AG09309 (cell line): ENCODE data around the gene UBE2D4.

Source experiments
- DNase-seq: peaks from one replicate; pipeline ENCODE4 v3.0.0-alpha.2; 2010; ENCODE audit warnings: low read depth
- H3K4me3 ChIP-seq: 2 replicates; pipeline ENCODE4 v1.5.1; 2011; ENCODE audit warnings: mild to moderate bottlenecking, low read depth, low read length, moderate library complexity; ENCODE audit not compliant: control insufficient read depth
- TF ChIP-seq, protein P1 (sequence below): IDR thresholded peaks from 2 replicates; pipeline ENCODE4 v1.5.1; 2011; ENCODE audit warnings: mild to moderate bottlenecking, low read depth, low read length, inconsistent platforms; ENCODE audit not compliant: insufficient read depth, control insufficient read depth; ENCODE audit errors: missing control alignments

UBE2D4 gene

DNA sequence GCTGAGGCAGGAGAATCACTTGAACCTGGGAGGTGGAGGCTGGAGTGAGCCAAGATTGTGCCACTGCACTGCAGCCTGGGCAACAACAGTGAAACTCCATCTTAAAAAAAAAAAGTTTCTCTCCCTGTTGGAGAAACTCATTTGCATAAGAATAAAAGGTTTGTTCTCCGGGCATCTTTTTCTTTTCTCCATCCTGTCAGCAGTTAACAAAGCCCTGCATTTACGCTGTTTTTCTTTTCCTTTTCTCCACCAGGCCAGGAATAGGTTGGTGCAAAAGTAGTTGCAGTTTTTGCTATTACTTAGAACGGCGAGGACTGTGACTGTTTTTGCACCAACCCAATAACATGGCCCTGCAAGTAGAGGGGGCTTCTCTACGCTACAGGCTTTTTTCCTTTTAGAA is 10.3 kb upstream of the UBE2D4 start:
- H3K4me3 ChIP-seq, result no peak overlapping the region
- TF ChIP-seq, protein P1, sequence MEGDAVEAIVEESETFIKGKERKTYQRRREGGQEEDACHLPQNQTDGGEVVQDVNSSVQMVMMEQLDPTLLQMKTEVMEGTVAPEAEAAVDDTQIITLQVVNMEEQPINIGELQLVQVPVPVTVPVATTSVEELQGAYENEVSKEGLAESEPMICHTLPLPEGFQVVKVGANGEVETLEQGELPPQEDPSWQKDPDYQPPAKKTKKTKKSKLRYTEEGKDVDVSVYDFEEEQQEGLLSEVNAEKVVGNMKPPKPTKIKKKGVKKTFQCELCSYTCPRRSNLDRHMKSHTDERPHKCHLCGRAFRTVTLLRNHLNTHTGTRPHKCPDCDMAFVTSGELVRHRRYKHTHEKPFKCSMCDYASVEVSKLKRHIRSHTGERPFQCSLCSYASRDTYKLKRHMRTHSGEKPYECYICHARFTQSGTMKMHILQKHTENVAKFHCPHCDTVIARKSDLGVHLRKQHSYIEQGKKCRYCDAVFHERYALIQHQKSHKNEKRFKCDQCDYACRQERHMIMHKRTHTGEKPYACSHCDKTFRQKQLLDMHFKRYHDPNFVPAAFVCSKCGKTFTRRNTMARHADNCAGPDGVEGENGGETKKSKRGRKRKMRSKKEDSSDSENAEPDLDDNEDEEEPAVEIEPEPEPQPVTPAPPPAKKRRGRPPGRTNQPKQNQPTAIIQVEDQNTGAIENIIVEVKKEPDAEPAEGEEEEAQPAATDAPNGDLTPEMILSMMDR, result no peak
- no peak for DNase-seq

- no peak overlapping the region for H3K4me3 ChIP-seq
- DNase-seq, result no peak
- TF ChIP-seq, protein P1, result no peak
These were observed 4.8 kb upstream of the UBE2D4 start for GRCh38 chr7:43921423-43921822.

GRCh38 chr7:43922726-43923125 is 3.5 kb upstream of the UBE2D4 start:
- TF ChIP-seq, protein P1, result no peak
- no peak overlapping the region for H3K4me3 ChIP-seq
- no peak for DNase-seq

- DNase-seq, result no peak
- TF ChIP-seq, protein P1, result no peak
- H3K4me3 ChIP-seq, result peak overlapping the region; percentile 77
These were observed 525 bp downstream of the UBE2D4 start for GRCh38 chr7:43926798-43927123.

GRCh38 chr7:43927810-43928209 is 1.6 kb downstream of the UBE2D4 start:
- DNase-seq, result no peak
- TF ChIP-seq, protein P1, result no peak
- H3K4me3 ChIP-seq, result no peak overlapping the region

DNA sequence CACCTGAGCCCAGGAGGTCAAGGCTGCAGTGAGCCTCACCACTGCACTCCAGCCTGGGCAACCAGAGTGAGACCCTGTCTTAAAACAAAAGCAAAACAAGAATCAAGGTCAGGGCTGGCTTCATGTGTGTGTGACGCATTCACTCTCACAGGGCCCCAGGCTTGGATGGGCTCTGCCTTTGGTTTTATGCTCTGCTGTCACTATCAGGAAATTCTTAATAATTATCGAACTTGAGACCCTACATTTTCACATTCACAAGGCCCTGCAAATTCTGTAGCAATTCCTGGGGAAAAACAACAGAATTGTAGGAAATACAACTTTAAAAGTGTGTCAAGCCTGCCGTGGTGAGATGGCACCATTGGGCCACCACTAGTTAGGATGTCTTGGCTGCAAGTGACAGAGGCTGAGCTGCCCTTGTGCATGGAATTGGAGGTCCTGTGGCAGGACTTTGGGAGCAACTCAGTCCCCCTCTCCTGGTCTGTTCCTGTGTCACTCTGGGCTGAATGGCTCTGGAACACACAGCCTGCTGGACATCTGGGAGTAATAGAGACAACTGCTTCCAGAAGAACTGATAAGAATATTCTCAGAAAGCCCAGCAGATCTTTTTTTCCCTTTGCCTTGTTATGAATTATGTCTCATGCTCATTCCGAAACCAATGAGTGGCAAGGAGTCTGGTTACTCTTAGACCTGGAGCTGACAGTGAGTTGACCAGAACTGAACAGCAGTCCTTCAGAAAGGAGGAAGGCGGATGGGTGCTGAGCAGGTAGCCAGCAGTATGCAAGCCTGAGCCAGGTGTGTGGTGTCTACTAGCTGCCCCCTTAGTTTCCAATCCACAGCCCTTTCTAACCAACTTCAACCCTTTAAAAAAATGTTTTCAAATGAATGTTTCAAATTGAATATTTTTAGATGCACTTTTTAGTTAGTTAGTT is 3.6 kb downstream of the UBE2D4 start:
- no peak overlapping the region for H3K4me3 ChIP-seq
- no peak for DNase-seq
- TF ChIP-seq, protein P1, result no peak
